Lower lobe of right lung (tissue), 2 donors: ENCODE results near the gene IP6K2. TPM values are rescaled to one million over a fixed set of nuclear protein-coding genes. Genes with fewer than 3 reads are reported as not detected.
"Not testable (repeated sequence)": the region's sequence is repeated elsewhere in the genome, so short reads cannot be mapped to it uniquely, and the experiment has no call there.

Experiments
- ATAC-seq, 2 donors: fragments of 200-7000 bp; cut with Tn5 transposase; one replicate each; pipeline ENCODE4 v1.9.1; 2020 to 2022; ENCODE audit warnings: mild to moderate bottlenecking in 2 of 2, moderate library complexity in 2 of 2
- DNase-seq: peaks from one replicate; pipeline ENCODE4 v3.0.0-alpha.2; 2020
- H3K27ac ChIP-seq: fragments of 200-600 bp; one replicate; pipeline ENCODE4 v1.8.0; 2022
- H3K27me3 ChIP-seq: fragments of 200-600 bp; one replicate; pipeline ENCODE4 v1.8.0; 2022; ENCODE audit warnings: low read depth
- H3K36me3 ChIP-seq: fragments of 200-600 bp; one replicate; pipeline ENCODE4 v1.8.0; 2022; ENCODE audit warnings: mild to moderate bottlenecking
- H3K4me1 ChIP-seq: fragments of 200-600 bp; one replicate; pipeline ENCODE4 v1.8.0; 2022
- H3K4me3 ChIP-seq: fragments of 200-600 bp; one replicate; pipeline ENCODE4 v1.8.0; 2022; ENCODE audit warnings: mild to moderate bottlenecking
- H3K9me3 ChIP-seq: fragments of 200-600 bp; one replicate; pipeline ENCODE4 v1.8.0; 2022
- intact Hi-C: fragments of 100-400 bp; cut with DNase I; formaldehyde crosslinking; loops from one replicate; pipeline ENCODE4 v1.11.0; 2022
- total RNA-seq: library from RNA; stranded (reverse); fragmentation: NEBNext Ultra II Directional; extraction: Animal tissue kit (Norgen Biotek cat#: 25700); gene quantifications from one replicate; pipeline ENCODE4 v1.2.1, GENCODE V29; 2021
- TF ChIP-seq, protein P1 (sequence below): fragments of 200-600 bp; IDR thresholded peaks from one replicate; pipeline ENCODE4 v1.8.0; 2022; ENCODE audit warnings: antibody characterized with exemption, mild to moderate bottlenecking
- donor health status: DM: no; HTN: yes; CAD: no; lungs with severe emphysema.

IP6K2 gene
- total RNA-seq, 1 donor from 2014 or later: 56.3 TPM

DNA sequence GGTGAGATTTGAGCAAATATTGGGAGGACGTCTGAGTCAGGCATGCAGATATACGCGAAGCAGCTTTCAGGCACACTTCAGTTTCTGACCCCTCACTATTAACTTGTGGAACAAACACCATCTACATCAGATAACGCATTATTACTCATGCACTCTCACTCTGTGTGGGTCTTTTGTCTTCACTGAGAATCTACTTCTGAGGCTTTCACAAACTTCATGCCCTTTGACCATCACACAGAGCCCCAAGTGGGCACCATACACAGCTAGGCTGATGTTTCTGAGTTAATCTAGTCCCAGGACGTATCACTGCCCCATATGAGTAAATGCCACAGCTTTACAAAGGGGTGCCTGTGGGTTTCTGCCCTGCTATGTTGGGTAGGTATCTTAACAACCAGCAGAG is 39.6 kb upstream of the IP6K2 start:
- intact Hi-C loops: no loop called here
- TF ChIP-seq, protein P1, sequence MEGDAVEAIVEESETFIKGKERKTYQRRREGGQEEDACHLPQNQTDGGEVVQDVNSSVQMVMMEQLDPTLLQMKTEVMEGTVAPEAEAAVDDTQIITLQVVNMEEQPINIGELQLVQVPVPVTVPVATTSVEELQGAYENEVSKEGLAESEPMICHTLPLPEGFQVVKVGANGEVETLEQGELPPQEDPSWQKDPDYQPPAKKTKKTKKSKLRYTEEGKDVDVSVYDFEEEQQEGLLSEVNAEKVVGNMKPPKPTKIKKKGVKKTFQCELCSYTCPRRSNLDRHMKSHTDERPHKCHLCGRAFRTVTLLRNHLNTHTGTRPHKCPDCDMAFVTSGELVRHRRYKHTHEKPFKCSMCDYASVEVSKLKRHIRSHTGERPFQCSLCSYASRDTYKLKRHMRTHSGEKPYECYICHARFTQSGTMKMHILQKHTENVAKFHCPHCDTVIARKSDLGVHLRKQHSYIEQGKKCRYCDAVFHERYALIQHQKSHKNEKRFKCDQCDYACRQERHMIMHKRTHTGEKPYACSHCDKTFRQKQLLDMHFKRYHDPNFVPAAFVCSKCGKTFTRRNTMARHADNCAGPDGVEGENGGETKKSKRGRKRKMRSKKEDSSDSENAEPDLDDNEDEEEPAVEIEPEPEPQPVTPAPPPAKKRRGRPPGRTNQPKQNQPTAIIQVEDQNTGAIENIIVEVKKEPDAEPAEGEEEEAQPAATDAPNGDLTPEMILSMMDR: no peak
- H3K4me3 ChIP-seq: no peak overlapping the region
- no peak for DNase-seq
- ATAC-seq: no peak
- H3K27me3 ChIP-seq: no peaks in the 10 kb centered on the region
- peaks cover 60% of the 10 kb centered on the region for H3K36me3 ChIP-seq
- H3K4me1 ChIP-seq: no peaks in the 10 kb centered on the region
- no peak overlapping the region for H3K27ac ChIP-seq
- H3K9me3 ChIP-seq: no peaks in the 10 kb centered on the region

DNA sequence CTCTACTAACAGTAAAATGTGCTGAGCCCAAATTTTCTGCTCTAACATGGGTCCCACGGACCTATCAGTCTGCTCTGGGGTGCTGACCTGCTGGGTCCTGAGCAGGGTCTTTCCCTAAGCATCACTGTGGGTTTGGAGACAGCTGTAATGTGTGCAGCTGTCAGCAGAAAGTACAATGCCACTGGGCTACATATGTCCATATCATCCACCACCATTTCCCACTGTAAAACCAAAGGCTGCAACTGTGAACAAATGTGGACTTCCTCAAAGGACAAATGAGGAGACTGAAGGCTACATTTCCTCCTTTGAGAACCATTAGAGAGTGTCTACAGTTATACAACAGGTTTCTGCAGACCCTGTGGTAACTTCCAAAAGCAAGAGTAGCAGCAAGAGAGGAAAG is 33.8 kb upstream of the IP6K2 start:
- Histone ChIP-seq H3K4me3 (no peak overlapping the region), H3K27me3 (no peaks in the 10 kb centered on the region), H3K4me1 (peaks cover 19% of the 10 kb centered on the region), H3K36me3 (peaks cover 79% of the 10 kb centered on the region), H3K9me3 (no peaks in the 10 kb centered on the region), H3K27ac (no peak overlapping the region)
- intact Hi-C loops: no loop called here
- TF ChIP-seq, protein P1: no peak
- ATAC-seq (no peak), DNase-seq (no peak)

DNA sequence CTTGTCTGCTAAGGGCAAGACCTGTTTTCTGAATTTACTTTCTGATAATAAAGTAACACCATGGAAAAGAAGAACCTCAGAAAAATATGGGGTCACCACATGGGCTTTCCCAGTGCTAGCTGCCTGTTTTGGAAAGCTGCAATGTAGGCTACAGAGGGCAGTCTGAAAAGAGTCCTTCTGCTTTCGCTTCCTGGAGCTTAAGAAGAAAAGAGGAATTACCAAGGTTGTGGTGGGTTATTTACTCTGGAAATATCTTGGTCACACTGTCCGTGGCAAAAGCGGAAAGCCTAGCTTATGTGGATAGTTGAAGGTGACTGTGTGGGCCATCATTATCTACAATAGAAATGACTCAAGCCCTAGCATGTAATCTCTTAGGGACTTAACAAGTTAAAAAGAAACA is 31.7 kb upstream of the IP6K2 start:
- no peaks in the 10 kb centered on the region for H3K27me3 ChIP-seq
- no peak overlapping the region for H3K4me3 ChIP-seq
- H3K9me3 ChIP-seq: no peaks in the 10 kb centered on the region
- TF ChIP-seq, protein P1: no peak
- H3K4me1 ChIP-seq: peaks cover 19% of the 10 kb centered on the region
- H3K27ac ChIP-seq: no peak overlapping the region
- peaks cover 66% of the 10 kb centered on the region for H3K36me3 ChIP-seq
- ATAC-seq: peak; percentile 72 to 76
- intact Hi-C loops: no loop called here
- no peak for DNase-seq

DNA sequence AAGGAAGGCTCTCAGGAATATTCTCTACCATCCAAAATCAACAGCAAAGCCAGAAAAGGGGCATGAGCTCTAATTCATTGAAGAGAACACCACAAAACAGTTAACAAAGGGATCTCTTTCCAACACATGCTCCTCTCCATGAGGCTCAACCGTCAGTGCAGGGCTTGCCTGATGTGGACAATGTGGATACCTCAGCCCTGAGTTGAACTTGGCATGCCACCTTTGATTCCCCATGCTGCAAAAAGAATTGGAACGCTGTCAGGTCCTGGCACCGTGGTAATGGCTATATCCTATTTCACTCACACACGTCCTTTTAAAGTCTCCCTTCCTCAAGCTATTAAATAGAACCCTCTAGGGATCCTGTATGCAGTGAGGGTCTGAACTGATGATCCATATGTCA is 30.7 kb upstream of the IP6K2 start:
- ATAC-seq (no peak), DNase-seq (no peak)
- H3K36me3 ChIP-seq: peaks cover 66% of the 10 kb centered on the region
- H3K4me1 ChIP-seq: peaks cover 19% of the 10 kb centered on the region
- H3K9me3 ChIP-seq: no peaks in the 10 kb centered on the region
- H3K4me3 ChIP-seq: no peak overlapping the region
- intact Hi-C loops: no loop called here
- H3K27ac ChIP-seq: no peak overlapping the region
- no peaks in the 10 kb centered on the region for H3K27me3 ChIP-seq
- TF ChIP-seq, protein P1: no peak

DNA sequence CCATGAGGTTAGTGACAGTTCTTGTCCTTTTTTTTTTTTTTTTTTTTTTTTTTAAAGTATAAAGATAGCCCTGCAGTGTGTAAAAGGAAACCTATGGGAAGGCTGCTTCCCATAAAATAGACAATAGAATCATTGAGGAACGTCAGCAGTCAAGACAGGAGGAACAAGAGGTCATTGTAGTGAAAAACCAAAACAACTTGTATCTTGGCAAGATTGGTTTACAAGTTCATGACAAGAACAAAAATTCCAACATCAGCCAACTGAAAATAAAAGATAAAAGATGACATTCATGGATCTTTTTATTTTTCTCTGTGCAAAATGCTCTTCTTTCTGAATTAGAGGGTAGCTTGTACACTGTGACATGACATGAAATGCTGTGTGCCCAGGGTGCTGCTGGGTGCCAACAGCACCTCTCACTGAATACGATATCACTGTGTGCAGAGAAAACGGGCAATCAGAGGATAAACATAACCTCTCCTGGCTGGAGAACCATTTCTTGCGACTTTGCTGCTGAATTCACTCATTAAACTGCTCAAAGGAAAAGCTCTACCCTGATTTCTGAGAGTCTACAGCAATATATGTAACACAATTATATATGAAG is 30.1 kb upstream of the IP6K2 start:
- TF ChIP-seq, protein P1: no peak
- H3K36me3 ChIP-seq: peaks cover 62% of the 10 kb centered on the region
- peaks cover 19% of the 10 kb centered on the region for H3K4me1 ChIP-seq
- H3K4me3 ChIP-seq: no peak overlapping the region
- no peak overlapping the region for H3K27ac ChIP-seq
- H3K27me3 ChIP-seq: no peaks in the 10 kb centered on the region
- intact Hi-C loops: no loop called here
- H3K9me3 ChIP-seq: no peaks in the 10 kb centered on the region
- ATAC-seq (no peak), DNase-seq (no peak)

DNA sequence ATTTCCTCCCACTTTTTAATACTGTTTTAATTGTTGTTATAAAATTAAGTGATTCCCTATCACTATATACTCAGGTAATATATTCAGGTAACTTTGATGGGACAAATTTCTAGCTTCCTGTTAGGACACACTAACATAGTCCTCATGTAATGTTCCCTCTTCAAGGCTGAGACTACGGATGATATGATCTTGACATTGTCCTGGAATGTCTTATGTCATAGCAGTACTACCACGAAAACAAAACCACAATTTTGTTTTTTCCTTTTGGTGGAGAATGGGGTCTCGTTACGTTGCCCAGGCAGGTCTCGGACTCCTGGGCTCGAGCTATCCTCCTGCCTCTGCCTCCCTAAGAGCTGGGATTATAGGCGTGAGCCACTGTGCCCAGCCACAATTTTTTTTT is 26.8 kb upstream of the IP6K2 start:
- TF ChIP-seq, protein P1: no peak
- ATAC-seq (no peak), DNase-seq (no peak)
- Histone ChIP-seq H3K9me3 (no peaks in the 10 kb centered on the region), H3K27ac (no peak overlapping the region), H3K27me3 (no peaks in the 10 kb centered on the region), H3K4me1 (peaks cover 46% of the 10 kb centered on the region), H3K36me3 (peaks cover 28% of the 10 kb centered on the region), H3K4me3 (no peak overlapping the region)
- intact Hi-C loops: no loop called here

DNA sequence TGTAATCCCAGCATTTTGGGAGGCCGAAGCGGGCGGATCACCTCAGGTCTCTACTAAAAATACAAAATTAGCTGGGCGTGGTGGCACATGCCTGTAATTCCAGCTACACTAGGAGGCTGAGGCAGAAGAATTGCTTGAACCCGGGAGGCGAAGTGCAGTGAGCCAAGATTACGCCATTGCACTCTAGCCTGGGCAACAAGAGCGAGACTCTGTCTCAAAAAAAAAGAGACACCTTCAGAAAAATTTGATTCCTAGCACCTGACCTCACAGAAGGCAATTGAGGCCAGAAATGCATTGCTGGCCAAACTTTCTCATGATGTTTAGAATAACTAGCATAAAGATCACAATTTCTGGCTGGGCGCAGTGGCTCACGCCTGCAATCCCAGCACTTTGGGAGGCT is 24.2 kb upstream of the IP6K2 start:
- DNase-seq, ATAC-seq, H3K36me3 ChIP-seq, H3K27ac ChIP-seq, intact Hi-C loops, H3K9me3 ChIP-seq, H3K4me3 ChIP-seq, H3K27me3 ChIP-seq: not testable (repeated sequence)
- H3K4me1 ChIP-seq: peaks cover 47% of the 10 kb centered on the region
